ENCODE results near the gene HOMER1.
A peak's percentile ranks its signal among the peaks of the same experiment; 100 is the strongest.
"Not testable (repeated sequence)": the region's sequence is repeated elsewhere in the genome, so short reads cannot be mapped to it uniquely, and the experiment has no call there.

Gene HOMER1

DNA sequence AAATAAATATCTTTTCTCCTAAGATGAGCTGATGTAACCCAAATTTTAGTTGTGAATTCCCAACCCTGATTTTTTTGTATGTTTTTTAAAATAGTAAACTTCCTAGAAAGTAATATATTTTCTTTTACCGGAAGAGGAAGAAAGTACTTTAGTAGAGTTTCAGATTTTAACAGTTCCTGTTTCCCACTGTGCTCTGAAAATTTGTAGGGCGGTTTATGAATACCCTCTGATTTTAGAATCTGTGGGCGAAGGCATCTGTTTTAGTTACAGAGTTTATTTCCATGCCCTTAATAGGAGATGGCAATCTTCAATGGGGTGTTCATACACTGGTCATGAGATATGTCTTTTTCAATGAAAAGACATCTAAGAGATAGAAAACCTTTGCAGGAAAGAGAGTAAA is 3.7 kb upstream of the HOMER1 start:
- no peak for DNase-seq (ENCODE audit: low read depth)

GRCh38 chr5:79516986-79517385 is 3.1 kb upstream of the HOMER1 start:
- DNase-seq (ENCODE audit: low read depth), result no peak

DNA sequence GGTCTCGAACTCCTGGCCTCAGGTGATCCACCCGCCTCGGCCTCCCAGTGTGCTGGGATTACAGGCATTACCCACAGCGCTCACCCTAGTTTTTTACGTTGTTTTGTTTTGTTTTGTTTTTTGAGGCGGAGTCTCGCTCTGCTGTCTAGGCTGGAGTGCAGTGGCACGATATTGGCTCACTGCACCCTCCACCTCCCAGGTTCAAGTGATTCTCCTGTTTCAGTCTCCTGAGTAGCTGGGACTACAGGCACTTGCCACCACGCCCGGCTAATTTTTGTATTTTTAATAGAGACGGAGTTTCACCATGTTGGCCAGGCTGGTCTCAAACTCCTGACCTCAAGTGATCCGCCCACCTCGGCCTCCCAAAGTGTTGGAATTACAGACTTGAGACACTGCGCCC is 2.4 kb upstream of the HOMER1 start:
- DNase-seq (ENCODE audit: low read depth), result not testable (repeated sequence)

DNA sequence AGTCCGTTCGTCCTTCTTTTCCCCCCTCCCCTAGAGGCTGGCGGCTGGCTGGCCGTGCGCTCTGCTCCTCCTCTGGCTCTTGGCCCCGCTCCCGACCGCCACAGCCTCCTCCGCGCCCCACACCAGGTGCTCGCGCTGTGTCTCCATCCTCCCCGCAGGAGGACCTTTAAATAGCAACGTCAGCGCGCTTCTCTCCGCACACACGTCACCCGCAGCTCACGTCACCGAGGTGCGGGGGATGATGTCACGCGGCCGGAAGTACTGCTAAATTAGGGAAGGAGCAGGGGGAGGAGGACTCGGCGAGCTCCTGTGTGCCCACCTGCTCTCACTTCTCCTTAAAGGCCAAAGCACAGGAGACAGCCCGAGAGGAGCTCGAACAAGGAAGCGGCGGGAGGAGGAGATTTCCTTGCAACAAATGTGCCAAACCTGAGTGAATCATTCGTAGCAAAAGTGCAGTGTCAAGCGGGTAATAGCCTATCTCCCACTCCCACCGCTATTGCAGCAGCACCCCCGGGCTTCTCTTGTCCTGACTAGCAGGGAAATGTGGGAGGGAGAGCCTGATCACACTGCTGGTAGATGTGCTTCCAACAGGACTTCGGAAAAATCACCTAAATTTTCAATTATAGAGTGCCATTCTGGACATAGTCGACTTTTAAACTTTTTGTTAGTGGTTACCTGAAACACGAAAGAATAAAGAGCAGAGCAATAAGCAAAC is 614 bp upstream of the HOMER1 start:
- peak; percentile 68 for DNase-seq (ENCODE audit: low read depth)

DNA sequence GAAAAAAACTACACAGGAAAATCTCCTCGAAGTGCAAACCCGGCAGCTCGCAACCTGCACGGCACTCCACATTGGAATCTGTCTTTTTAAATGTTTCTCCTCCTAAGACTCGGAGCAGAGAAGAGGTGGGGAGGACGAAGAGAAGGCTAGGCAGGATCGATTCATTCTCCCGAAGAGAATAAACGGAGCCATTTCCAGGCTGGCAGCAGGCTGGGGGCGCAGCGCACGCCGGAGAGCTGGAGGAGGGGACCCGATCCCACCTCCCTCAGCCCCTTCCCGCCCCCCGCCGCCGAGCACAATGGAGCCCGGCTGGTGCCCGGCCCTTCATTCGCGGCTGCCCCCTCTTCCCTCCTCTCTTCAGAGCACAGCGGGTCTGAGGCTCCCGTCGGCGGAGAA is 628 bp downstream of the HOMER1 start:
- no peak for DNase-seq (ENCODE audit: low read depth)

DNA sequence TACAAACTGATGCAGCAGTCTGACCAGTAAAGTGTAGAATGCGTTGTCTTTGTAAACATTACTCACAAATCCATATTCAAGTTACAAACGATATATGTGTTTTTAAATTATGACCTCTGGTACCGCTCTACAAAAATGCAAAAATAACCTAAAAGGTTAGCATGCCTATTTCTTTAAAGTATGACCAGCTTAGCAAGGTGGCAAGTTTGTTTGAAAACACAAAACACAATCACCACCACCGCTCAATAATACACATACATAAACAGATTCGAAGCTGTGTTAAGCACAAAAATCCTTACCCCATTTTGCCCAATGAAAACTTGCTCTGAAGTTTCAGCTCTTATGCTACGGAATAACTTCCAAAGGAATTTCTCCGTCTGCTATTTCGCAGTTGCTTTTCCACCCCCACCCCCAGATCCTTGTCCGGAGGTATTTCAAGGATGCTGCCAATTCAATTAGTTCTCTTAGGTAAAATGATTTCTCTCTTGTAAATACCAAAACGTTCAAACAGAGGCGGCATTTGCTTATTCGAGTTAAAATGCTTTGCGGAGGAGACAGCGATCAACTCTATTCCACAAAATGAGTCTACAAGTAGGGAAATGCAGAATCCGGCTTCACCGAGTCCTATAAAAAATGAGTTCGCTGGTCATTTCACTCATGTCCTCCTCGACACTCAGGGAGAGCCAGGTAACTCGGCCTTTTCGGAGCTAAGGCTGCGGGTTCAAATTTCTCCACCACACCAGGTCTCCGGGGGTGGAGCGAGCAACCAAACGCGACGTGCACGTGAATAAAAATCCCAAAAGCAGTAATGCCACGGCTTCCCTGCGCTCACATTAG is 1.2 kb downstream of the HOMER1 start:
- no peak for DNase-seq (ENCODE audit: low read depth)

DNA sequence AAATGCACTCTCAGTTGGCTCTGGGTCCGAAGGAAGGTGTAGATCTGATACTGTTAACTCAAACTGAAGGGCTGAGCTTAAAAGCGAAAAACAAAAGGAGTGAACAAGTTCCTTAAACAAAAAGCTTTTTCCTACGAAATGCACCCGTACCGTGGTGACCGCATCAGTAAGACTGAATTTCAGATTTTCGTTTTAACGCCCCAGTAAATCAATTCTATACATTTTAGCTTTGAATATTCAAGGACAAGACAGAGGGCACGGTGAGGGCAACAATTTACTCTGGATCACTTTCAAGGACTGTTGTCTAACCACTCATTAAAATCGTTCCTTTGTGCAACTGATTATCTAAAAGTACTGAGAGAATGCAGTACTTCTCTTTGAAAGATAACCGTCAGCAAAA is 1.9 kb downstream of the HOMER1 start:
- no peak for DNase-seq (ENCODE audit: low read depth)

DNA sequence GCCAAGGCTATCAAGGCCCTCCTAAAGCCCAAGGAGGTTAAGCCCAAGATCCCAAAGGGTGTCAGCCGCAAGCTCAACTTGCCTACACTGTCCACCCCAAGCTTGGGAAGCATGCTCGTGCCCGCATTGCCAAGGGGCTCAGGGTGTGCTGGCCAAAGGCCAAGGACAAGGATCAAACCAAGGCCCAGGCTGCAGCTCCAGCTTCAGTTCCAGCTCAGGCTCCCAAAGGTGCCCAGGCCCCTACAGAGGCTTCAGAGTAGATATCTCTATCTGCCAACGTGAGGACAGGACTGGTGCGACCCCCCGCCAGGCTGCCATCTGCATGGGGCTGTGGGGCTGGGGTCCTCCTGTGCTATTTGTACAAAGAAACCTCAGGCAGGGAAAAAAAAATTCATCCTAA is 3.3 kb downstream of the HOMER1 start:
- DNase-seq (ENCODE audit: low read depth), result no peak

GRCh38 chr5:79509244-79509885 is 4.6 kb downstream of the HOMER1 start:
- no peak for DNase-seq (ENCODE audit: low read depth)

GRCh38 chr5:79508794-79509193 is 5.1 kb downstream of the HOMER1 start:
- no peak for DNase-seq (ENCODE audit: low read depth)

- DNase-seq (ENCODE audit: low read depth), result no peak
Observed at GRCh38 chr5:79508354-79508753, 5.6 kb downstream of the HOMER1 start.

DNA sequence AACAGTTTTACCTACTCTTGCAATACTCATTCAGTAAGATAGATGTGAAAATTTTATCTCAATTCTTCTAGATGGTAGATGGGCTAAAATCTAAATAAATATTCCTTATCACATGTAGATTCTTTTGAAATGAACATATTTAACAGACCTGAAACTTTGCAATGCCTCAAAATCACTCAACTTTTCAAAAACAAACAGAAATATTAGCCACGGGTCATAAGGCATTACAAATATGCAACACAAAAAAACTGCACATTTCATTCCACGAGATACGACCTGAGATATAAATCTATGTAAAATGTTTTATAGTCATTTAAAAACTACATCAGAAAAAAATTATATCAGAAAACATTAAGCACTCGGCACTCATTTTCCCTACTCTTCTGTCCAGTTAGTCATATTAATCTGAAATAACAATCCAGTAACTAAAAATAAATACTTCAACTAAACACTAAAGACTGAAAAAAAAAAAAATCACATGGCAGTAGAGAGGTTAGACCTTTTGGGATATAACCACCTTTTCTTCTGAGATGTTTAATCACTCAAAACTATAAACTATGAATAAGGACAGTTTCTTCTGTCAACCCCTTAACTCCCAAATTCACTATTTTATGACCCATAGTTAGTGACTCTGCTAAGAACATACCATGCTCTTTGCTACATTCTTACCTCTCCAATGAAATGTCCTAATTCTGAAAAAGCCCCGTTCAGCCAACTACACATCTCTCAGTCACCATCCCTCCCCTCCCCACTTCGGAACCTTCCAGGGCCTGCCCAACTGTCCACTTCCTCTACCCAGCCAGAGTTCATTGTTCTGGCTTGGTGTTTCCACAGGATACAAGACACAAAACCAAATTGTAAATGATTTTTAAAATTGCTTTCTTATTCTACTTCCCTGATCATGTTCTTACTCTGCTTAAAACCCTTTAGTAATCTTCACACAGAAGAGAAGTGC is 6.4 kb downstream of the HOMER1 start:
- no peak for DNase-seq (ENCODE audit: low read depth)

DNA sequence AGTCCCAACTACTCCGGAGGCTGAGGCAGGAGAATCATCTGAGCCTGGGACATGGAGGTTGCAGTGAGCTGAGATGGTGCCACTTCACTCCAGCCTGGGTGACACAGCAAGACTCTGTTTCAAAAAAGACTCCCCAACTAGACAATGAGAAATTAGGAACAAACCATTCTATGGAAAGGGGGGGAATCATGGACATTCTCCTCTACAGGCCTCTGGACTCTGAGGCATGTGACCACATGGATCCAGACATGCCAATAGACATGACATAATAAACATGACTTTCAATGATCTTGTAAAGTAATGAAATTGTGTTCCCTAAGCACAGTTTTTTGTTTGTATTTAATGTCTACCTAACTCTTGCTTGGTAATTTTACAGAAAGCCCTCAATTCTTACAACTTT is 8.8 kb downstream of the HOMER1 start:
- no peak for DNase-seq (ENCODE audit: low read depth)

- no peak for DNase-seq (ENCODE audit: low read depth)
Observed at GRCh38 chr5:79503794-79504495, 10.0 kb downstream of the HOMER1 start.

- DNase-seq (ENCODE audit: low read depth), result no peak
Observed at GRCh38 chr5:79499640-79500273, 14.2 kb downstream of the HOMER1 start.

GRCh38 chr5:79495311-79495710 is 18.6 kb downstream of the HOMER1 start:
- DNase-seq (ENCODE audit: low read depth), result no peak

DNA sequence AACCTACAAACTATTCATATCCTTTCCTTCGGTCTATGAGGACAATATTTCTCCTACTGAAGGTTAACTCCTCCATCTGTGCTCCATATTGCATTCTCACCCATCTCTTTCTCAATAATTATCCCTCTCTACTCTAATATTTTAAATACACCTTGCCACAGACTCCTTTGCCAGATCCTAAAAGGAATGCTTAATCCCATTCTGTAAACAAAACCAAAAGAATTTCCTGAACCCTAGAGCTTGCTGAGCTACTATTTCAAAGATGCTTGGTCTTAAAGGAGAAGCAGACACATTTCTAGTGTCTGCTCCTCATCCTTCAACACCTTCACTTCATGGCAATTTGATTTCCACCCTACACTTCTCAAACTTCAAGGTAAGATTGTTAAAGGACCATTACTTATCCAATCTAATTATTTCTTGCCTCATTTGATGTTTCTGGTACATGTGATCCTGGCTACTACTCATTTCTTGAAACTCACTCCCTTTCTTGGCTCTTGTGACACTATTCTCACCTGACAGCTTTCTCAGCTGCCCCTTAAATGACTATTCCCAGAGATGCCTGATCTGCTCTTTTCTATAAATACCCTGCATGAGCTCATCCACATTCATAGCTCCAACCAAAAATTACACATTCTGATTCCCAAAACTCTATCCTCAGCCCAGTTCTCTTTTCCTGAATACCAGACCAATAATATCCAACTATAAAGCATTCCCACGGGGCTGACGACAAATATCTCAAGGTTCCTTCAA is 20.2 kb downstream of the HOMER1 start:
- no peak for DNase-seq (ENCODE audit: low read depth)

GRCh38 chr5:79491690-79492317 is 22.1 kb downstream of the HOMER1 start:
- no peak for DNase-seq (ENCODE audit: low read depth)

GRCh38 chr5:79490323-79490936 is 23.5 kb downstream of the HOMER1 start:
- no peak for DNase-seq (ENCODE audit: low read depth)
